Heart left ventricle (tissue), 13 donors: Measurements from ENCODE around the gene NOVA2.

Experiments used
- POLR2A ChIP-seq, 2 donors: fragments of 450-650 bp; IDR thresholded peaks; one replicate each; pipeline ENCODE4 v1.6.1; 2017; ENCODE audit warnings: antibody characterized with exemption in 2 of 2, mild to moderate bottlenecking in 2 of 2, moderate library complexity in 2 of 2
- TF ChIP-seq, protein P1 (sequence below), 12 donors: fragments of 200-600 bp; sonication (generic) in 4 of 12; IDR thresholded peaks; one replicate each; pipeline versions ENCODE4 v1.5.0 to v1.8.0; 2018 to 2022; ENCODE audit warnings: antibody characterized with exemption in 12 of 12, mild to moderate bottlenecking in 5 of 12
- donor health status: ischemic (EF 13 %, LVEDD 7.1; RV severe dilation, severe dysfunction).
- donor health status: DM: no; HTN: yes; CAD: no.
- donor health status: DM: no; HTN: no; CAD: no.
- donor health status: ischemic (EF 25% LVEDD 6.9; RV normal size, moderate dysfunction).
- donor health status: ischemic (EF 25% LVEDD 5.7; RV mildly dilated, moderate dysfunction).
- donor health status: ischemic (EF 35%, LVEDD 5.7; RV mildly dilated, moderate dysfunction).
- donor health status: nonischemic (EF 11% LVEDD 7.7; RV severe dilation, severe dysfunction).
- donor health status: DM: yes; HTN: yes; CAD: no.
- donor health status: PGD.
- donor health status: ischemic (EF 29% LVEDD 5.4; RV normal size, mild dysfunction).
- donor health status: nonischemic (EF 23%, LVEDD 6.1; RV moderate dilation, normal function).

DNA sequence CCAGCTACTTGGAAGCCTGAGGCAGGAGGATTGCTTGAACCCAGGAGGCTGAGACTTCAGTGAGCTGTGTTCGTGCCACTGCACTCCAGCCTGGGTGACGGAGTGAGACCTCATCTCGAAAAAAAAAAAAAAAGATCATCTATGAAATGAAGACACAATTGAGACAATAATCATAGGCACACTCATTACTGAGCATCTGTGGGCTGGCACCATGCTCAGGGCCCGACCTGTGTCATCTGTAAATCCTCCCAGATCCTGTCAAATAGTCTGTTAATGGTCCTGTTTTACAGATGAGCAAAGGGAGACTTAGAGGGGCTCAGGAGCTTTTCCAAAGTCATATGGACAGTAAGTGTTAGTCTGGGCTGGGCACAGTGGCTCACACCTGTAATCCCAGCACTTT is 54.9 kb downstream of the NOVA2 start:
- TF ChIP-seq, protein P1, sequence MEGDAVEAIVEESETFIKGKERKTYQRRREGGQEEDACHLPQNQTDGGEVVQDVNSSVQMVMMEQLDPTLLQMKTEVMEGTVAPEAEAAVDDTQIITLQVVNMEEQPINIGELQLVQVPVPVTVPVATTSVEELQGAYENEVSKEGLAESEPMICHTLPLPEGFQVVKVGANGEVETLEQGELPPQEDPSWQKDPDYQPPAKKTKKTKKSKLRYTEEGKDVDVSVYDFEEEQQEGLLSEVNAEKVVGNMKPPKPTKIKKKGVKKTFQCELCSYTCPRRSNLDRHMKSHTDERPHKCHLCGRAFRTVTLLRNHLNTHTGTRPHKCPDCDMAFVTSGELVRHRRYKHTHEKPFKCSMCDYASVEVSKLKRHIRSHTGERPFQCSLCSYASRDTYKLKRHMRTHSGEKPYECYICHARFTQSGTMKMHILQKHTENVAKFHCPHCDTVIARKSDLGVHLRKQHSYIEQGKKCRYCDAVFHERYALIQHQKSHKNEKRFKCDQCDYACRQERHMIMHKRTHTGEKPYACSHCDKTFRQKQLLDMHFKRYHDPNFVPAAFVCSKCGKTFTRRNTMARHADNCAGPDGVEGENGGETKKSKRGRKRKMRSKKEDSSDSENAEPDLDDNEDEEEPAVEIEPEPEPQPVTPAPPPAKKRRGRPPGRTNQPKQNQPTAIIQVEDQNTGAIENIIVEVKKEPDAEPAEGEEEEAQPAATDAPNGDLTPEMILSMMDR (IDR thresholded peaks at IDR 0.05) = no peak
- TF ChIP-seq POLR2A (IDR thresholded peaks at IDR 0.05) = no peak
